ENCODE measurements around the gene AFMID. TPM values are rescaled to one million over a fixed set of nuclear protein-coding genes. Genes with fewer than 3 reads are reported as not detected.

AFMID gene
- total and polyA plus RNA-seq, 9 of the 15 experiments (the other 6 are each of a cell fraction or from before 2014, with no cell fraction given): 62.1 to 188 (median 74.4) TPM

DNA sequence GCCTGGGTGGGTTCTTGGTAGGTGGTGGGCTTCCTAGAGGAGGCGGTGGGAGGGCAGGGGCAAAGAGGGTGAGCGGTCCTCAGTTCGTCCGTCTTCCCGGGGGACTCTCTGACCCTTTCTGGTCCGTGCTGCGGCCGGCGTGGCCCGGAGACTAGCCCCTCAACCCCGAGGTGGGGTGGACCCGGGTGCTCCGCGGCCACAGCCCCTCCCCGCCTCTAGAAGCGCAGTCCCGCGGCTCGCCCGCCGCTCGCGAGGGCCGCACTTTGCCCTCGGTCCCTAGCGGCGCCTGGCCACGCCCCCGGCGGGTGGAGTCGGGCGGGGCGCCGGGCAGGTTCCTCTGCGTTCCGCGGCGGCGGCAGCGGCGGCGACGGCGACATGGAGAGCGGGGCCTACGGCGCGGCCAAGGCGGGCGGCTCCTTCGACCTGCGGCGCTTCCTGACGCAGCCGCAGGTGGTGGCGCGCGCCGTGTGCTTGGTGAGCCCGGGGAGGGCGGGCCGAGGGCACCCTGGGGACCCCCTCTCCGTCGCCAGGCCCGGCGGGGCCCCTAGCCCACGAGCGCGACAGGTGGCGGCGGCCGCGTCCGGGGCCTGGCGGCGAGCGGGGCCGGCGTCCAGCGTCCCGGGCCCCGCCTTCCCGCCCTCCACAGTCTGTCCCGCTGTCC is 18.8 kb upstream of the AFMID start, which contains the start of gene SYNGR2 (continued):
- peak; percentile 35; the same call in 1 of the 2 replicates for TF ChIP-seq HCFC1 (IDR thresholded peaks at IDR 0.05; ENCODE audit: low read depth, low read length)
- TF ChIP-seq SMAD2 (IDR thresholded peaks at IDR 0.05; ENCODE audit: low read depth, low read length): no peak
- peak; percentile 87 for TF ChIP-seq SMAD4 (CRISPR knock-in tag; conservative IDR thresholded peaks at IDR 0.05)
- TF ChIP-seq, protein P1, sequence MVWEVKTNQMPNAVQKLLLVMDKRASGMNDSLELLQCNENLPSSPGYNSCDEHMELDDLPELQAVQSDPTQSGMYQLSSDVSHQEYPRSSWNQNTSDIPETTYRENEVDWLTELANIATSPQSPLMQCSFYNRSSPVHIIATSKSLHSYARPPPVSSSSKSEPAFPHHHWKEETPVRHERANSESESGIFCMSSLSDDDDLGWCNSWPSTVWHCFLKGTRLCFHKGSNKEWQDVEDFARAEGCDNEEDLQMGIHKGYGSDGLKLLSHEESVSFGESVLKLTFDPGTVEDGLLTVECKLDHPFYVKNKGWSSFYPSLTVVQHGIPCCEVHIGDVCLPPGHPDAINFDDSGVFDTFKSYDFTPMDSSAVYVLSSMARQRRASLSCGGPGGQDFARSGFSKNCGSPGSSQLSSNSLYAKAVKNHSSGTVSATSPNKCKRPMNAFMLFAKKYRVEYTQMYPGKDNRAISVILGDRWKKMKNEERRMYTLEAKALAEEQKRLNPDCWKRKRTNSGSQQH (CRISPR knock-in tag; IDR thresholded peaks at IDR 0.05): no peak
- TF ChIP-seq, protein P2, sequence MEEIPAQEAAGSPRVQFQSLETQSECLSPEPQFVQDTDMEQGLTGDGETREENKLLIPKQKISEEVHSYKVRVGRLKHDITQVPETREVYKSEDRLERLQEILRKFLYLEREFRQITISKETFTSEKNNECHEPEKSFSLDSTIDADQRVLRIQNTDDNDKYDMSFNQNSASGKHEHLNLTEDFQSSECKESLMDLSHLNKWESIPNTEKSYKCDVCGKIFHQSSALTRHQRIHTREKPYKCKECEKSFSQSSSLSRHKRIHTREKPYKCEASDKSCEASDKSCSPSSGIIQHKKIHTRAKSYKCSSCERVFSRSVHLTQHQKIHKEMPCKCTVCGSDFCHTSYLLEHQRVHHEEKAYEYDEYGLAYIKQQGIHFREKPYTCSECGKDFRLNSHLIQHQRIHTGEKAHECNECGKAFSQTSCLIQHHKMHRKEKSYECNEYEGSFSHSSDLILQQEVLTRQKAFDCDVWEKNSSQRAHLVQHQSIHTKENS (CRISPR knock-in tag; IDR thresholded peaks at IDR 0.05): no peak
- no peak for TF ChIP-seq ZNF239 (CRISPR knock-in tag; IDR thresholded peaks at IDR 0.05)
- TF ChIP-seq ZMIZ1 (IDR thresholded peaks at IDR 0.05; ENCODE audit: low read depth in 2 of 2, low read length in 2 of 2): peak in 1 of 2 experiments; percentile 50; a peak in 1 of 4 replicates
- no peak for TF ChIP-seq MCM2 (IDR thresholded peaks at IDR 0.05; ENCODE audit: low read depth)
- no peak for TF ChIP-seq UBTF (IDR thresholded peaks at IDR 0.05; ENCODE audit: borderline replicate concordance in 1 of 2, low read depth in 2 of 2, low read length in 2 of 2)
- no peak for TF ChIP-seq FOXP1 (CRISPR knock-in tag; IDR thresholded peaks at IDR 0.05)
- TF ChIP-seq ZNF76 (CRISPR knock-in tag; IDR thresholded peaks at IDR 0.05; ENCODE audit: borderline replicate concordance): no peak
- peak; percentile 91 to 95 for TF ChIP-seq MAZ (CRISPR knock-in tag; conservative IDR thresholded peaks at IDR 0.05 in 1 of 2, IDR thresholded peaks at IDR 0.05 in 1 of 2)
- TF ChIP-seq ZNF23 (CRISPR knock-in tag; IDR thresholded peaks at IDR 0.05): no peak
- no peak for TF ChIP-seq MXI1 (IDR thresholded peaks at IDR 0.05; ENCODE audit: low read depth, low read length)
- no peak for TF ChIP-seq ZC3H8 (IDR thresholded peaks at IDR 0.05)
- TF ChIP-seq, protein P3, sequence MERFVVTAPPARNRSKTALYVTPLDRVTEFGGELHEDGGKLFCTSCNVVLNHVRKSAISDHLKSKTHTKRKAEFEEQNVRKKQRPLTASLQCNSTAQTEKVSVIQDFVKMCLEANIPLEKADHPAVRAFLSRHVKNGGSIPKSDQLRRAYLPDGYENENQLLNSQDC (CRISPR knock-in tag; IDR thresholded peaks at IDR 0.05): peak; percentile 53; the same call in 1 of the 2 replicates
- no peak for TF ChIP-seq WHSC1 (IDR thresholded peaks at IDR 0.05; ENCODE audit: low read length)
- TF ChIP-seq EZH2 (IDR thresholded peaks at IDR 0.05; ENCODE audit: borderline replicate concordance, low read depth, low read length): no peak
- peak; percentile 32; the same call in 1 of the 2 replicates for TF ChIP-seq SPI1 (IDR thresholded peaks at IDR 0.05; ENCODE audit: borderline replicate concordance, low read depth, low read length)
